Transverse colon (tissue), 4 donors: Measurements from ENCODE around the gene AOPEP.

ENCODE experiments used
- CTCF ChIP-seq, 5 experiments: fragments of 200-600 bp in 3 of 5; fragments of 450-650 bp in 2 of 5; sonication (generic) in 3 of 5; IDR thresholded peaks; 1 replicate in 2 of 5; 2 replicates in 3 of 5; pipeline ENCODE4 v1.5.1; 2016 to 2017; ENCODE audit warnings: antibody characterized with exemption in 5 of 5, inconsistent platforms in 3 of 5, mild to moderate bottlenecking in 2 of 5, moderate library complexity in 1 of 5
- POLR2A ChIP-seq: fragments of 450-650 bp; IDR thresholded peaks from one replicate; pipeline ENCODE4 v1.6.1; 2016; ENCODE audit warnings: antibody characterized with exemption, mild to moderate bottlenecking, moderate library complexity
- POLR2AphosphoS5 ChIP-seq, 3 donors: sonication (generic); formaldehyde crosslinking; IDR thresholded peaks; one replicate each; pipeline ENCODE4 v1.6.1; 2016; ENCODE audit warnings: antibody characterized with exemption in 3 of 3

GRCh38 chr9:94697972-94698581 lies 28.4 kb upstream of the AOPEP start:
- TF ChIP-seq CTCF (IDR thresholded peaks at IDR 0.05) (no peak), POLR2AphosphoS5 (IDR thresholded peaks at IDR 0.05) (no peak), POLR2A (no peak)
